HEK293 (cell line): Measurements from ENCODE around the gene ST6GAL1.
A peak's percentile ranks its signal among the peaks of the same experiment; 100 is the strongest.

Experiments used
- CTCF ChIA-PET: fragments of 350-600 bp; formaldehyde crosslinking; extraction: SDS; loops from one replicate; lab custom pipeline; 2021; ENCODE audit warnings: antibody characterized with exemption; lab: Yijun Ruan, JAX
- POLR2A ChIA-PET: fragments of 300-600 bp; formaldehyde crosslinking; extraction: SDS; loops from one replicate; lab custom pipeline; 2020; ENCODE audit warnings: antibody characterized with exemption, inconsistent platforms; lab: Yijun Ruan, JAX
- H3K27ac ChIP-seq: fragments of 200-500 bp; sonication (Bioruptor generic); 2 replicates; pipeline ENCODE4 v1.5.1; 2014; ENCODE audit warnings: low read depth, low read length, control low read depth, inconsistent platforms; ENCODE audit errors: extremely low read depth
- H3K36me3 ChIP-seq, 2 experiments: fragments of 200-500 bp in 1 of 2; sonication (Bioruptor generic) in 1 of 2; 1 replicate in 1 of 2; 2 replicates in 1 of 2; pipeline ENCODE4 v1.5.1; 2014 to 2017; ENCODE audit warnings: inconsistent platforms in 2 of 2, low read length in 2 of 2; ENCODE audit not compliant: control insufficient read depth in 2 of 2, insufficient read depth in 1 of 2
- H3K4me1 ChIP-seq: fragments of 200-500 bp; sonication (Bioruptor generic); 2 replicates; pipeline ENCODE4 v1.5.1; 2014; ENCODE audit warnings: mild to moderate bottlenecking, low read length, inconsistent platforms; ENCODE audit not compliant: control insufficient read depth, insufficient read depth
- H3K4me3 ChIP-seq: 2 replicates; pipeline ENCODE4 v1.5.1; 2011; ENCODE audit warnings: low read depth, mild to moderate bottlenecking, control low read depth, low read length, moderate library complexity
- H3K9me3 ChIP-seq: fragments of 200-500 bp; sonication (Bioruptor generic); 2 replicates; pipeline ENCODE4 v1.5.1; 2014; ENCODE audit warnings: low read depth, low read length, inconsistent platforms; ENCODE audit not compliant: control insufficient read depth, insufficient read depth
- EGR2 ChIP-seq: fragments of 450-650 bp; formaldehyde crosslinking; IDR thresholded peaks from 2 replicates; pipeline ENCODE4 v1.5.1; 2016; ENCODE audit warnings: low read depth, missing biosample characterization, missing genetic modification characterization
- GLIS2 ChIP-seq: fragments of 450-650 bp; formaldehyde crosslinking; IDR thresholded peaks from 2 replicates; pipeline ENCODE4 v1.5.1; 2016; ENCODE audit warnings: missing biosample characterization, missing genetic modification characterization
- INSM2 ChIP-seq: fragments of 450-650 bp; formaldehyde crosslinking; IDR thresholded peaks from 2 replicates; pipeline ENCODE4 v1.5.1; 2016; ENCODE audit warnings: missing biosample characterization, missing genetic modification characterization
- KLF9 ChIP-seq: fragments of 450-650 bp; formaldehyde crosslinking; IDR thresholded peaks from 2 replicates; pipeline ENCODE4 v1.5.1; 2016; ENCODE audit warnings: missing biosample characterization, missing genetic modification characterization, low read depth
- PATZ1 ChIP-seq: fragments of 450-650 bp; formaldehyde crosslinking; IDR thresholded peaks from 2 replicates; pipeline ENCODE4 v1.5.1; 2016; ENCODE audit warnings: missing biosample characterization, missing genetic modification characterization
- ZIC2 ChIP-seq: fragments of 450-650 bp; formaldehyde crosslinking; IDR thresholded peaks from 2 replicates; pipeline ENCODE4 v1.5.1; 2016; ENCODE audit warnings: missing biosample characterization, missing genetic modification characterization
- ZNF140 ChIP-seq: fragments of 450-650 bp; formaldehyde crosslinking; IDR thresholded peaks from 2 replicates; pipeline ENCODE4 v1.5.1; 2016; ENCODE audit warnings: missing biosample characterization, missing genetic modification characterization
- ZNF391 ChIP-seq: fragments of 450-650 bp; formaldehyde crosslinking; IDR thresholded peaks from 2 replicates; pipeline ENCODE4 v1.5.1; 2016; ENCODE audit warnings: low read depth, missing biosample characterization, missing genetic modification characterization, borderline replicate concordance
- ZNF398 ChIP-seq: fragments of 450-650 bp; formaldehyde crosslinking; IDR thresholded peaks from 2 replicates; pipeline ENCODE4 v1.5.1; 2017; ENCODE audit warnings: missing biosample characterization, missing genetic modification characterization
- ZNF426 ChIP-seq: fragments of 450-650 bp; formaldehyde crosslinking; IDR thresholded peaks from 2 replicates; pipeline ENCODE4 v1.5.1; 2017; ENCODE audit warnings: missing biosample characterization, missing genetic modification characterization, mild to moderate bottlenecking, inconsistent platforms, moderate library complexity
- ZNF433 ChIP-seq: fragments of 450-650 bp; formaldehyde crosslinking; IDR thresholded peaks from 2 replicates; pipeline ENCODE4 v1.5.1; 2016; ENCODE audit warnings: missing biosample characterization, missing genetic modification characterization, low read depth
- ZNF514 ChIP-seq: fragments of 450-650 bp; formaldehyde crosslinking; IDR thresholded peaks from 2 replicates; pipeline ENCODE4 v1.5.1; 2016; ENCODE audit warnings: missing biosample characterization, missing genetic modification characterization
- ZNF521 ChIP-seq: fragments of 450-650 bp; formaldehyde crosslinking; IDR thresholded peaks from 2 replicates; pipeline ENCODE4 v1.5.1; 2017; ENCODE audit warnings: missing biosample characterization, mild to moderate bottlenecking, missing genetic modification characterization
- ZNF529 ChIP-seq: fragments of 450-650 bp; formaldehyde crosslinking; IDR thresholded peaks from 2 replicates; pipeline ENCODE4 v1.5.1; 2017; ENCODE audit warnings: missing genetic modification characterization, missing biosample characterization; ENCODE audit not compliant: insufficient replicate concordance
- ZNF530 ChIP-seq: fragments of 450-650 bp; formaldehyde crosslinking; IDR thresholded peaks from 2 replicates; pipeline ENCODE4 v1.5.1; 2016; ENCODE audit warnings: low read depth, missing biosample characterization, missing genetic modification characterization
- ZNF555 ChIP-seq: fragments of 450-650 bp; formaldehyde crosslinking; conservative IDR thresholded peaks from 2 replicates; pipeline ENCODE4 v1.5.1; 2017; ENCODE audit warnings: missing biosample characterization, mild to moderate bottlenecking, missing genetic modification characterization, inconsistent platforms
- ZNF639 ChIP-seq: fragments of 450-650 bp; formaldehyde crosslinking; IDR thresholded peaks from 2 replicates; pipeline ENCODE4 v1.5.1; 2016; ENCODE audit warnings: missing biosample characterization, missing genetic modification characterization
- ZNF776 ChIP-seq: fragments of 450-650 bp; formaldehyde crosslinking; IDR thresholded peaks from 2 replicates; pipeline ENCODE4 v1.5.0; 2017; ENCODE audit warnings: missing biosample characterization, missing genetic modification characterization, borderline replicate concordance
- TF ChIP-seq, protein P1 (sequence below): fragments of 450-650 bp; formaldehyde crosslinking; conservative IDR thresholded peaks from 2 replicates; pipeline ENCODE4 v1.5.1; 2016; ENCODE audit warnings: low read depth, missing biosample characterization, missing genetic modification characterization
- TF ChIP-seq, protein P2 (sequence below): fragments of 450-650 bp; formaldehyde crosslinking; IDR thresholded peaks from 2 replicates; pipeline ENCODE4 v1.5.1; 2016; ENCODE audit warnings: missing biosample characterization, missing genetic modification characterization
- TF ChIP-seq, protein P3 (sequence below): fragments of 450-650 bp; formaldehyde crosslinking; IDR thresholded peaks from 2 replicates; pipeline ENCODE4 v1.5.1; 2017; ENCODE audit warnings: missing biosample characterization, missing genetic modification characterization

Gene ST6GAL1

DNA sequence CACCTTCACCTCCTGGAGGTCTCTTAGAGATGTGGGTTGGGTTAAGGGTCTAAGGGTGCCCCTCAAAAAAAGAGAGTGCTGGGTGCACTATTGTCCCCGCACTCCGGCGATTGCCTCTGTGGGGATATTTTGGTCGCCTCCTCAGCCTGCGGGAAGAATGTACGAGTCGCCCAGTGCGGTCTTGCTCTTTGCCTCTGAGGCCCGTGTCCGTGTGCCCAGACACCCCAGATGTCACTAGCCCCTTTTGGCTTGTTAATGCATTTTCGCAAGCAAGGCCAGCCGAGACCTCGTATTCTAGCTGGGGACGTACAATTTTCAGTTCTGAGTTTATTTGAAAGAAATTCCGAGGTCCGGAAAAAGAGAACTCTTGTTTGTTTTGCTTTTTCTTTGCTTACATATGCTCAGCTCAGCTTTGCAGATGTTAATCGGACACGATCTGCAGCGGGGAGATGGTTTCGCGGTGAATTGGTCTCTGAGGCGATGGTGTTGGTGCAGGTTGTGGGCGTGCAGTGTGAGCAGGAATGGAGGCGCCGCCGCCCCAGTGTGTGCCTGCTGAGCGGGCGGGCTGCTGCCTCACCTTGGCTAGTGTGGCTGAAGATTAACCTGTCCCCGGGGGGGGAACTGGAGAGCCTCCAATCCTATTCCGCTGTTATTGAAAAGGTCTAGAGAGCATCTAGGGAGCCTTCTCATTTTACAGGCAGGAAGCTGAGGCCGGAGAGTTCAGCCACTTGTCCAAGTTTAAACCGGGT is 1.4 kb downstream of the ST6GAL1 start:
- POLR2A ChIA-PET = interaction anchor here (0.8 kb wide), 1 partner anchor 208 kb away, joined by 3 read pairs; the partner anchor contains the start of gene RPL39L
- Histone ChIP-seq H3K36me3 (no peaks in the 10 kb centered on the region), H3K27ac (no peak overlapping the region; the same call in 1 of the 2 replicates), H3K4me1 (no peaks in the 10 kb centered on the region), H3K9me3 (no peaks in the 10 kb centered on the region), H3K4me3 (peak overlapping the region; percentile 74)
- CTCF ChIA-PET = interaction anchor here (0.6 to 1.2 kb wide), 4 partner anchors 75 to 303 kb away, joined by 3 to 6 read pairs (median 4); no protein-coding TSS in a partner anchor
- no peak for TF ChIP-seq ZNF555
- no peak for TF ChIP-seq ZNF521
- no peak for TF ChIP-seq ZNF776 (tag by site-specific recombination)
- TF ChIP-seq PATZ1 (tag by site-specific recombination) = no peak
- TF ChIP-seq ZNF639 (tag by site-specific recombination) = no peak
- no peak for TF ChIP-seq ZNF391 (tag by site-specific recombination)
- peak; percentile 34; the same call in 1 of the 2 replicates for TF ChIP-seq ZNF140 (tag by site-specific recombination)
- TF ChIP-seq INSM2 (tag by site-specific recombination) = no peak
- TF ChIP-seq KLF9 (tag by site-specific recombination) = no peak
- no peak for TF ChIP-seq ZNF514 (tag by site-specific recombination)
- no peak for TF ChIP-seq GLIS2
- TF ChIP-seq ZNF530 = no peak
- TF ChIP-seq ZNF426 = no peak
- TF ChIP-seq ZIC2 (tag by site-specific recombination) = peak; percentile 62
- TF ChIP-seq ZNF433 (tag by site-specific recombination) = no peak
- TF ChIP-seq, protein P1, sequence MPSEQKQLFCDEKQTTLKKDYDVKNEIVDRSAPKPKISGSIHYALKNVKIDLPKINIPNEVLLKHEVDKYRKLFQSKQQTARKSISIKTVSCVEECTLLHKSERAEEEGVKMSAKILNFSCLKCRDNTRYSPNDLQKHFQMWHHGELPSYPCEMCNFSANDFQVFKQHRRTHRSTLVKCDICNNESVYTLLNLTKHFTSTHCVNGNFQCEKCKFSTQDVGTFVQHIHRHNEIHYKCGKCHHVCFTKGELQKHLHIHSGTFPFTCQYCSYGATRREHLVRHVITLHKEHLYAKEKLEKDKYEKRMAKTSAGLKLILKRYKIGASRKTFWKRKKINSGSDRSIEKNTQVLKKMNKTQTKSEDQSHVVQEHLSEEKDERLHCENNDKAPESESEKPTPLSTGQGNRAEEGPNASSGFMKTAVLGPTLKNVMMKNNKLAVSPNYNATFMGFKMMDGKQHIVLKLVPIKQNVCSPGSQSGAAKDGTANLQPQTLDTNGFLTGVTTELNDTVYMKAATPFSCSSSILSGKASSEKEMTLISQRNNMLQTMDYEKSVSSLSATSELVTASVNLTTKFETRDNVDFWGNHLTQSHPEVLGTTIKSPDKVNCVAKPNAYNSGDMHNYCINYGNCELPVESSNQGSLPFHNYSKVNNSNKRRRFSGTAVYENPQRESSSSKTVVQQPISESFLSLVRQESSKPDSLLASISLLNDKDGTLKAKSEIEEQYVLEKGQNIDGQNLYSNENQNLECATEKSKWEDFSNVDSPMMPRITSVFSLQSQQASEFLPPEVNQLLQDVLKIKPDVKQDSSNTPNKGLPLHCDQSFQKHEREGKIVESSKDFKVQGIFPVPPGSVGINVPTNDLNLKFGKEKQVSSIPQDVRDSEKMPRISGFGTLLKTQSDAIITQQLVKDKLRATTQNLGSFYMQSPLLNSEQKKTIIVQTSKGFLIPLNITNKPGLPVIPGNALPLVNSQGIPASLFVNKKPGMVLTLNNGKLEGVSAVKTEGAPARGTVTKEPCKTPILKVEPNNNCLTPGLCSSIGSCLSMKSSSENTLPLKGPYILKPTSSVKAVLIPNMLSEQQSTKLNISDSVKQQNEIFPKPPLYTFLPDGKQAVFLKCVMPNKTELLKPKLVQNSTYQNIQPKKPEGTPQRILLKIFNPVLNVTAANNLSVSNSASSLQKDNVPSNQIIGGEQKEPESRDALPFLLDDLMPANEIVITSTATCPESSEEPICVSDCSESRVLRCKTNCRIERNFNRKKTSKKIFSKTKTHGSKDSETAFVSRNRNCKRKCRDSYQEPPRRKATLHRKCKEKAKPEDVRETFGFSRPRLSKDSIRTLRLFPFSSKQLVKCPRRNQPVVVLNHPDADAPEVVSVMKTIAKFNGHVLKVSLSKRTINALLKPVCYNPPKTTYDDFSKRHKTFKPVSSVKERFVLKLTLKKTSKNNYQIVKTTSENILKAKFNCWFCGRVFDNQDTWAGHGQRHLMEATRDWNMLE (tag by site-specific recombination) = no peak
- TF ChIP-seq, protein P2, sequence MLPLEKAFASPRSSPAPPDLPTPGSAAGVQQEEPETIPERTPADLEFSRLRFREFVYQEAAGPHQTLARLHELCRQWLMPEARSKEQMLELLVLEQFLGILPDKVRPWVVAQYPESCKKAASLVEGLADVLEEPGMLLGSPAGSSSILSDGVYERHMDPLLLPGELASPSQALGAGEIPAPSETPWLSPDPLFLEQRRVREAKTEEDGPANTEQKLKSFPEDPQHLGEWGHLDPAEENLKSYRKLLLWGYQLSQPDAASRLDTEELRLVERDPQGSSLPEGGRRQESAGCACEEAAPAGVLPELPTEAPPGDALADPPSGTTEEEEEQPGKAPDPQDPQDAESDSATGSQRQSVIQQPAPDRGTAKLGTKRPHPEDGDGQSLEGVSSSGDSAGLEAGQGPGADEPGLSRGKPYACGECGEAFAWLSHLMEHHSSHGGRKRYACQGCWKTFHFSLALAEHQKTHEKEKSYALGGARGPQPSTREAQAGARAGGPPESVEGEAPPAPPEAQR = no peak
- peak; percentile 68 for TF ChIP-seq EGR2 (tag by site-specific recombination)
- no peak for TF ChIP-seq ZNF529 (tag by site-specific recombination)
- TF ChIP-seq, protein P3, sequence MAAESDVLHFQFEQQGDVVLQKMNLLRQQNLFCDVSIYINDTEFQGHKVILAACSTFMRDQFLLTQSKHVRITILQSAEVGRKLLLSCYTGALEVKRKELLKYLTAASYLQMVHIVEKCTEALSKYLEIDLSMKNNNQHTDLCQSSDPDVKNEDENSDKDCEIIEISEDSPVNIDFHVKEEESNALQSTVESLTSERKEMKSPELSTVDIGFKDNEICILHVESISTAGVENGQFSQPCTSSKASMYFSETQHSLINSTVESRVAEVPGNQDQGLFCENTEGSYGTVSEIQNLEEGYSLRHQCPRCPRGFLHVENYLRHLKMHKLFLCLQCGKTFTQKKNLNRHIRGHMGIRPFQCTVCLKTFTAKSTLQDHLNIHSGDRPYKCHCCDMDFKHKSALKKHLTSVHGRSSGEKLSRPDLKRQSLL (tag by site-specific recombination) = no peak
- TF ChIP-seq ZNF398 (tag by site-specific recombination) = no peak
